ENCODE results near the gene LIF. TPM values are rescaled to one million over a fixed set of nuclear protein-coding genes. Genes with fewer than 3 reads are reported as not detected.
A peak's percentile ranks its signal among the peaks of the same experiment; 100 is the strongest.

LIF gene
- total RNA-seq, 2 experiments from 2014 or later, result 160 to 161 TPM

DNA sequence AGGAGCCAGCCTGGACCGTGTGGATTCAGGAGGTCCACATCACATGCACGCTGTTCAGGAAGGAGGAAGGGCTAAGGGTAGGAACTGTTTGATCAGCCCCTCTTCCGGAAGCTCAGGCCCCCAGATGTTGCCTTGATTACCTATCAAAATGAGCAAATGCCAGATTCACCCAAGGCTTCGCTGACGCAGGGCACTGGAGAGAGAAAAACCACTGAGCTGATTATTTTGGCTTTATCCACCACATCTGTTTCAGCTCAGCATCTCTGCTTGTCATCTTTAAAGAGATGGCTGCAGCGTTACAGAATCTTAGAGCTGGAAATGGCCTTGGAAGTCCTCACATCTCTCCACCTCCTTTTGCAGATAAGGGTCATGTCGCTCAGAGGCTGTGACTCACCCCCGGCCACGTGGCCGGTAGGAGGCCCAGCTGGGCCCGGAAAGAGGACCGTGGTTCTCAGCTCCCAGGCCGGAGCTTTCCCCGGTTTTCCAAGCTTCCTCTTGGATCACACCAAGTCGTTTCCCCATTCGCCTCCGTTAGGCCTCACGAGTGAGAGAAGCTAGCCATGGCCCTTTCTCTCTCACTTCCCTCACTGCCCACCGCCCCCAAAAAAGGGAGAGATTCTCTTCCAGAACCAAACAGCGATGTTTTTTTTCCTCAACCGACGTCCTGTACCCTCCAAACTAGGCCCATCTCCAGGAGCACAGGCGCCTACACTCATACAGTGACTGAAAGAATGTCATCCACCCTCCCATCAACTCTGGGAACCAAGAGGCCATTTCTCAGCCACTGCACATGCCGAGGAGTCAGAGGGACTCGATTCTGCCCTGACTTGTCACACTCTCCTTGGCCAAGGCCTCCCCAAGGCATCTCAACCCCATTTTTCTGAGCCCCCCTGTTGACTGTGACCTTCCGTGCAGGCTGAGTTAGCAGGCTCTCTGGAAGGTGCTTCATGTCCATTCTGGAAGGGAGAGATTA, 37.6 kb downstream of the LIF start:
- DNase-seq, result peak; percentile 28
- no peaks in the 10 kb centered on the region for H3K9me3 Mint-ChIP-seq
- intact Hi-C loops (cut with micrococcal nuclease), result no loop called here
- TF ChIP-seq, protein P1, sequence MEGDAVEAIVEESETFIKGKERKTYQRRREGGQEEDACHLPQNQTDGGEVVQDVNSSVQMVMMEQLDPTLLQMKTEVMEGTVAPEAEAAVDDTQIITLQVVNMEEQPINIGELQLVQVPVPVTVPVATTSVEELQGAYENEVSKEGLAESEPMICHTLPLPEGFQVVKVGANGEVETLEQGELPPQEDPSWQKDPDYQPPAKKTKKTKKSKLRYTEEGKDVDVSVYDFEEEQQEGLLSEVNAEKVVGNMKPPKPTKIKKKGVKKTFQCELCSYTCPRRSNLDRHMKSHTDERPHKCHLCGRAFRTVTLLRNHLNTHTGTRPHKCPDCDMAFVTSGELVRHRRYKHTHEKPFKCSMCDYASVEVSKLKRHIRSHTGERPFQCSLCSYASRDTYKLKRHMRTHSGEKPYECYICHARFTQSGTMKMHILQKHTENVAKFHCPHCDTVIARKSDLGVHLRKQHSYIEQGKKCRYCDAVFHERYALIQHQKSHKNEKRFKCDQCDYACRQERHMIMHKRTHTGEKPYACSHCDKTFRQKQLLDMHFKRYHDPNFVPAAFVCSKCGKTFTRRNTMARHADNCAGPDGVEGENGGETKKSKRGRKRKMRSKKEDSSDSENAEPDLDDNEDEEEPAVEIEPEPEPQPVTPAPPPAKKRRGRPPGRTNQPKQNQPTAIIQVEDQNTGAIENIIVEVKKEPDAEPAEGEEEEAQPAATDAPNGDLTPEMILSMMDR (IDR thresholded peaks at IDR 0.05), result no peak
- H3K4me1 Mint-ChIP-seq (ENCODE audit: low read depth), result peaks cover 20% of the 10 kb centered on the region
- ChIA-PET CTCF (interaction anchor here (1.0 to 1.5 kb wide), 3 partner anchors 12 to 47 kb away, joined by 3 to 4 read pairs (median 3); no protein-coding TSS in a partner anchor), POLR2A (interaction anchor here (1.0 to 1.4 kb wide), 4 partner anchors 9 to 32 kb away, joined by 3 read pairs; no protein-coding TSS in a partner anchor)
- H3K36me3 Mint-ChIP-seq (ENCODE audit: low read depth), result no peaks in the 10 kb centered on the region
- H3K27ac Mint-ChIP-seq, result no peak overlapping the region
- no peaks in the 10 kb centered on the region for H3K27me3 Mint-ChIP-seq
- H3K4me3 Mint-ChIP-seq, result no peak overlapping the region
- ATAC-seq, result no peak

DNA sequence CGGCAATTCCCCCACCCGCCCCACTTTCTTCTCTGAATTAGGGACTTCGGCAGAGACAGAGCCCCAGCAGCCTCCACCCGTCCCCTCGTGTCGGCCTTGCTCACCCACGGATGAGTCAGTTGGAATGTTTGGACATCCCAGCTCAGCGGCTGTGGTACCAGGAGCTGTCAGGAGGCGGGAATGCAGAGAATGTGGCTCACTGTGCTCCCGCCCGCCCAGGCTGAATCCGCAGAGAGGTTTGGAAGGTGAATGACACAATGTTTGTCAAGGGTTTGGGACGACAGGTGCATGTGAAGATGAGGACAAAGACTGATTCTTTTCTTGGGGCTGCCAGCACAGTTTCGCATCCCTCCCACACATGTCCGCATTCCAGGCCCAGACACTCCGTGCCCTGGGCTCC, 39.6 kb downstream of the LIF start:
- ATAC-seq (no peak), DNase-seq (no peak)
- Mint-ChIP-seq H3K27me3 (no peaks in the 10 kb centered on the region), H3K36me3 (ENCODE audit: low read depth) (no peaks in the 10 kb centered on the region), H3K4me1 (ENCODE audit: low read depth) (peaks cover 6% of the 10 kb centered on the region), H3K4me3 (no peak overlapping the region), H3K9me3 (no peaks in the 10 kb centered on the region), H3K27ac (no peak overlapping the region)
- intact Hi-C loops (cut with micrococcal nuclease), result no loop called here
- ChIA-PET CTCF (no interaction called here), POLR2A (no interaction called here)
- TF ChIP-seq, protein P1 (IDR thresholded peaks at IDR 0.05), result no peak

DNA sequence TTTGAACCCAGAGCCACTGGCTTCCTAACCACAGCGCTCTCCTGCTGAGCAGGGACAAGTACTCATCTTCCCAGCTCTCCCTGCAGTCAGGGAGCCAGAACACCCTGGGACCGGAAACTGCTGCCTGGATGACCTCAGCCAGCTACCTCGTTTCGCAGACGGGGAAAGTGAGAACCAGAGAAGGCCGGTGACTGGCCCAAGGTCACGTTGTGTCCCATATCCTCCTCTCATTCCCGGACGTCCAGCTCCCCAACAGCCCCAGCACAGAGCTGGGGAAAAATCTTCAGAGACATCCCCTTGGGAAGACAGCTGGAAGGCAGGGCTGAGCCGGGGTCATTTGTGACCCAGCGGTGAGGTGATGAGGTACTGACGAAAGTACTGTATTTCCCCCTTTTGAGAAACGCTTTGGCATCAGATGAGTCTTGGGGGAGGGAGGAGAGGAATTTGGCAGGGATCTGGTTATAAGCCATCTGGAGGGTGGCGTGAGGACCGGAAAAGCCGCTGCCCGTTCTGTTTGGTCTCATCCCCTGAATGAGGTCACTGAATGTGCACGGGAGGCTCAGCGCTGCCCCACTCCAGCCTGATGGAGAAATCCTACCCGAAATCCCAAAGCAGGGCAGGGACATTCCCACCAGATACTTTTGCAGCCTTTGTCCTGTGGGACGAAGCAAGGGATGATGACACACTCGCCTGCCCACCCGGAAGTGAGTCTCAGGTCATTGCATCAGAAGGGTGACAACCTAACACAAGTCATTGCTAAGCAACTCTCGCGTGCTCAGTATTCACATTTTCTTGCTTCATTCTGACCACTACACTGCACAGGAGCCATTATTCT, 41.1 kb downstream of the LIF start:
- intact Hi-C loops (cut with micrococcal nuclease), result no loop called here
- TF ChIP-seq, protein P1 (IDR thresholded peaks at IDR 0.05), result no peak
- no peaks in the 10 kb centered on the region for H3K27me3 Mint-ChIP-seq
- ATAC-seq, result no peak
- H3K36me3 Mint-ChIP-seq (ENCODE audit: low read depth), result no peaks in the 10 kb centered on the region
- ChIA-PET CTCF (interaction anchor here (1.2 to 1.7 kb wide), 3 partner anchors 15 to 27 kb away, joined by 3 to 6 read pairs (median 3); no protein-coding TSS in a partner anchor), POLR2A (no interaction called here)
- H3K4me1 Mint-ChIP-seq (ENCODE audit: low read depth), result peaks cover 6% of the 10 kb centered on the region
- H3K27ac Mint-ChIP-seq, result no peak overlapping the region
- no peak for DNase-seq
- no peaks in the 10 kb centered on the region for H3K9me3 Mint-ChIP-seq
- H3K4me3 Mint-ChIP-seq, result no peak overlapping the region

DNA sequence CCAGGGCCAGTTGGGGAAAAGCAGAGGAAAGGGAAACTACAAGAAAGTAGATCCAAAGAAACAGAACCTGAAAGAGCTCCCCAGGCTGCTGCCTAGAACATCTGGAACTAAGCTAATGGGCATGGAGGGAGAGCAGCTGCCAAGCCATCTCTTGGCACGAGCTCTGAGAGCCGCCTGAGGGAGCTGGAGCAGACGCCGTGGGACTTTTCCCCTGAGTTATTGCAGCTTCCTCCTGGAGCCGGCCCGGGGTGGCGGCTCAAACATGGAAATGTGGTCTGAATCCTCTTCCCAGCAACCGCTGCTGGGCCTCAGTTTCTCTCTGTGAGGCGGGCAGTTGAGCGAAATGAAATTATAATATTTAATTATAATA, 41.8 kb downstream of the LIF start:
- intact Hi-C loops (cut with micrococcal nuclease), result no loop called here
- H3K4me1 Mint-ChIP-seq (ENCODE audit: low read depth), result peaks cover 6% of the 10 kb centered on the region
- no peaks in the 10 kb centered on the region for H3K27me3 Mint-ChIP-seq
- ATAC-seq (no peak), DNase-seq (no peak)
- POLR2A ChIA-PET, result interaction anchor here (1.0 kb wide), 1 partner anchor 28 kb away, joined by 3 read pairs; no protein-coding TSS in a partner anchor
- no peak overlapping the region for H3K27ac Mint-ChIP-seq
- H3K4me3 Mint-ChIP-seq, result no peak overlapping the region
- CTCF ChIA-PET, result interaction anchor here (1.2 to 1.7 kb wide), 4 partner anchors 14 to 27 kb away, joined by 3 to 6 read pairs (median 3); no protein-coding TSS in a partner anchor
- H3K9me3 Mint-ChIP-seq, result no peaks in the 10 kb centered on the region
- TF ChIP-seq, protein P1 (IDR thresholded peaks at IDR 0.05), result no peak
- H3K36me3 Mint-ChIP-seq (ENCODE audit: low read depth), result no peaks in the 10 kb centered on the region
